ENCODE results near the gene B4GALT2.

B4GALT2 gene

GRCh38 chr1:43984855-43985254, 5.8 kb downstream of the B4GALT2 start:
- DNase-seq: no peak

- no peak for DNase-seq
Observed at GRCh38 chr1:43985984-43986595, 7.1 kb downstream of the B4GALT2 start.

GRCh38 chr1:43986712-43987111, 7.7 kb downstream of the B4GALT2 start:
- DNase-seq: no peak

- no peak for DNase-seq
Observed at GRCh38 chr1:43987159-43987902, 8.3 kb downstream of the B4GALT2 start.

GRCh38 chr1:43990271-43991199, 11.5 kb downstream of the B4GALT2 start:
- DNase-seq: peak in 1 of 14 donors; percentile 43

GRCh38 chr1:43991200-43991475, 12.1 kb downstream of the B4GALT2 start:
- no peak for DNase-seq

GRCh38 chr1:43991476-43992231, 12.6 kb downstream of the B4GALT2 start, which contains the start of gene CCDC24:
CCDC24 (plus strand) TSS chr1:43991599; CDS start chr1:43991879, 280 bp downstream.
- DNase-seq: peak in 12 of 14 donors; percentile 41 to 89 (median 73)

- no peak for DNase-seq
Observed at GRCh38 chr1:43992232-43992995, 13.4 kb downstream of the B4GALT2 start.

GRCh38 chr1:43993206-43993914, 14.3 kb downstream of the B4GALT2 start:
- no peak for DNase-seq

GRCh38 chr1:43994071-43994470, 15.1 kb downstream of the B4GALT2 start:
- no peak for DNase-seq

- DNase-seq: peak in 2 of 14 donors; percentile 15 to 16
Observed at GRCh38 chr1:43994794-43995790, 16.1 kb downstream of the B4GALT2 start.

GRCh38 chr1:43995984-43996732, 17.1 kb downstream of the B4GALT2 start:
- DNase-seq: peak in 3 of 14 donors; percentile 25 to 54 (median 38)

GRCh38 chr1:43996733-43997115, 17.7 kb downstream of the B4GALT2 start:
- peak in 1 of 14 donors; percentile 44 for DNase-seq

GRCh38 chr1:43997295-43997999, 18.4 kb downstream of the B4GALT2 start:
- no peak for DNase-seq

GRCh38 chr1:43998000-43998378, 19.0 kb downstream of the B4GALT2 start:
- DNase-seq: no peak

- DNase-seq: peak in 6 of 14 donors; percentile 12 to 47 (median 32)
Observed at GRCh38 chr1:43999455-43999854, 20.4 kb downstream of the B4GALT2 start.

GRCh38 chr1:44000122-44000665, 21.2 kb downstream of the B4GALT2 start:
- no peak for DNase-seq

- DNase-seq: no peak
Observed at GRCh38 chr1:44002165-44002564, 23.2 kb downstream of the B4GALT2 start.

Measured in C1 segment of cervical spinal cord (tissue), 14 donors.